HG03457 (cell line): ENCODE measurements around the gene GPR132.
"Not testable (repeated sequence)": the region's sequence is repeated elsewhere in the genome, so short reads cannot be mapped to it uniquely, and the experiment has no call there.

Experiments used
- ATAC-seq: cut with Tn5 transposase; IDR thresholded peaks from one replicate; pipeline ENCODE4 v1.9.1; 2021; ENCODE audit warnings: moderate number of reproducible peaks; ENCODE audit not compliant: unreplicated experiment

GPR132 gene

DNA sequence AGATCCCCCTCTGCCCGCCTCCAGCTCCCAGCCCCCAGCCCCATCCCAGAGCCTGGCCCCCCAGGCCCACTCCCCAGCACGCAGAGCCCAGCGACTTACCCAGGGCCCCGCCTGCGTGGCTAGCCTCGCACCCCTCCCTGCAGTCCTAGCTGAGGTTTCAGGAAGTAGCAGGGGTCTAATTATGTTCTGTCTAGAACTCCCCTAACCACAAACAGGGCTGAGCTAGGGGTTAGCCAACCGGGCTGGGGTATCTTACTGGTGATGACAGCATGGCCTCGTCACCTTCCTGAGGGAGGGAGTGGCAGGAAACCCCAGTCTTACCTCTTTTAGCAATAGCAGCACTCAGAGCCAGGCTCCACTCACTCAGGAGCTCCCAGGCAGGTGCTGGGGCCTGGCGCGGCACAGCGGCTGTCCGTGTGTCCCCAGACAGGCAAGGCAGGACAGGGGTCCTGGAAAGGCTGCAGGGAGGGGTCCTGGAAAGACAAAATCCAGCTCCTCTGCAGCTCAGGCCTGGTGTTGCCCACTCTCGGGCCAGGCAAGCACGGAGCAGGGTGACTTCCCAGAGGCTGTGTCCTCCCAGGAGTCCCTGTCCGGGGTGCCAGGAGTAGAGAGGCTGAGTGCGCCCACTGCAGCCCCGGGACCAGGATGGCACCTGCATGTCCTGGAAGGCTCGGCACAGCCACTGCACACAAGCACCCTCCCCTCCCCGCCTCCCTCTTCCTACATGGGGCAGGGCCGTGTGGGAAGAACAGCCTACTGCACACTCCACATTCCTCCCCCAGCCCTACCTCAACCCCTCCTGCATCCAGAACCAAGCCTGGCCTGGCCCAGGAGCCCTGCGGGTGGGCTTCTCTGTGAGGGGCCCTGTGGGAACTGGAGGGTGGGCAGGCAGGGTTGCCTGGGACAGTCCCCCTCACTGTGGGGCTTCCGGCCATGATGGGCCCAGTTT, at the start of gene GPR132:
Gene GPR132 (minus strand): TSS at position 151 of the 949 bp plus-strand sequence. CDS start 10,010 bp downstream, outside the sequence.
- peak; percentile 32 for ATAC-seq

DNA sequence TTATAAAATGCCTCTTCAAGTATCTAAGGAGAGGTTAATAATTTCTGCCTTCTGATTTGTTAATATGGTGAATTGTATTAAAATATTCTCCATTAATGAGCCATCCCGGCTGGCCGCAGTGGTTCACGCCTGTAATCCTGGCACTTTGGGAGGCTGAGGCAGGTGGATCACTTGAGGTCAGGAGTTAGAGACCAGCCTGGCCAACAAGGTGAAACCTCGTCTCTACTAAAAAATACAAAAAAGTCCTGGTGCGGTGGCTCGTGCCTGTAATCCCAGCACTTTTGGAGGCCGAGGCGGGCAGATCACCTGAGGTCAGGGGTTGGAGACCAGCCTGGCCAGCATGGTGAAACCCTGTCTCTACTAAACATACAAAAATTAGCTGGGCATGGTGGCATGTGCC, 44.0 kb upstream of the GPR132 start:
- ATAC-seq, result not testable (repeated sequence)

DNA sequence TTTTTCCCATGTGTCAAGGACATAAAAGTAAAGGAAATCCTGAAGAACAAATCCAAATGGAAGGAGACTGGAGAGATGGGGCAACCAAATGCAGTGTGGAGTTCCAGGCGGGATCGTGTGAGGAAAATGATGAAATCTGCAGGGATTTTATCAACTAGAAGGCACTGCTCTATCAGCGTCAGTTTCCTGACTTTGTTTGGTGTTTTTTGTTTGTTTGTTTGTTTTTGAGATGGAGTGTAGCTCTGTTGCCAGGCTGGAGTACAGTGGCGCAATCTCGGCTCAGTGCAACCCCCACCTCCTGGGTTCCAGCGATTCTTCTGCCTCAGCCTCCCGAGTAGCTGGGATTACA, 43.3 kb upstream of the GPR132 start:
- ATAC-seq, result no peak

- ATAC-seq, result no peak
Measured at GRCh38 chr14:105107781-105108515, 42.7 kb upstream of the GPR132 start.

DNA sequence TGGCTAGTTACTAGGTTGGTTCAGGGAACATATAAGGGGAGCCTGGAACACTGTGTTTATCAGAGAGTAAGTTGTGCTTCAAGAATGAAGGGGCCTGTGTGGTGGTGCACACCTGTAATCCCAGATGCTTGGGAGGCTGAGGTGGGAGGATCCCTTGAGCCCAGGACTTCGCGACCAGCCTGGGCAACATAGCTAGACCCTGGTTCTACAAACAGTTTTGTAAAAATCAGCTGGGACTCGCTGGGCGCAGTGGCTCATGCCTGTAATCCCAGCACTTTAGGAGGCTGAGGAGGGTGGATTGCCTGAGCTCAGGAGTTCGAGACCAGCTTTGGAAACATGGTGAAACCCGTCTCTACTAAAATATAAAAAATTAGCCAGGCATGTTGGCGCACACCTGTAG, 42.1 kb upstream of the GPR132 start:
- no peak for ATAC-seq

DNA sequence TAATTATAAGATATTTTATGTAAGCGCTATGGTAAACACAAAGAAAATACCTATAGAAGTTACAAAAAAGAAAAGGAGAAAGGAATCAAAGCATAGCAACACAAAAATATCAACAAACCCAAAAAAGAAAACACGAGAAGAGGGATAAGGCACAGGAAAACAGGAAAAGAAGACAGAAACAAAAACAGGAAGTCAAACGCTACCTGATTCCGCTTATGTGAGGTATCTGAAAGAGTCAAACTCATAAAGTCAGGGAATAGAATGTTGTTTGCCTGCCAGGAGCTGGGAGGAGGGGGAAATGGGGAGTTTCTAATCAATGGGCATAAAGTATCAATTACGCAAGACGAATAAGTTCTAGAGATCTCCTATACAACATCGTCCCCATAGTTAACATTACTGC, 39.9 kb upstream of the GPR132 start:
- no peak for ATAC-seq

DNA sequence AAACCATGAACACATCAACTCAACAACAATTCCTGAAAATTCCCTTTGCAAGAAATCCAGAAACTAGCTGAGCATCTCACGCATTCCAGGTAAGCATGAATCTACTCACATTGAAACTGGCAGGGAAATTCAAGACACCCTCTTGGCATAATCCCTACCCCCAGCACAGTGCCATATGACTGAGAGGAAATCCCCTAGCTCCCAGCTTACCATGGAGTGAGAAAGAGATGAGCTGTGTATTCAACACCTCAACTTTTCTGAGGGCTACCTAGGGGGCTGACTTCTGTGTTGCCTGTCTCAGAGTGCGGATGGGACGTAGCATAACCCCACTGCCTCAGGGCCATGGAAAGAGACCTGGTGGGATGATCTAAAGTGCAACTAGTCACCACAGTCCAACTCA, 37.7 kb upstream of the GPR132 start:
- ATAC-seq, result no peak

DNA sequence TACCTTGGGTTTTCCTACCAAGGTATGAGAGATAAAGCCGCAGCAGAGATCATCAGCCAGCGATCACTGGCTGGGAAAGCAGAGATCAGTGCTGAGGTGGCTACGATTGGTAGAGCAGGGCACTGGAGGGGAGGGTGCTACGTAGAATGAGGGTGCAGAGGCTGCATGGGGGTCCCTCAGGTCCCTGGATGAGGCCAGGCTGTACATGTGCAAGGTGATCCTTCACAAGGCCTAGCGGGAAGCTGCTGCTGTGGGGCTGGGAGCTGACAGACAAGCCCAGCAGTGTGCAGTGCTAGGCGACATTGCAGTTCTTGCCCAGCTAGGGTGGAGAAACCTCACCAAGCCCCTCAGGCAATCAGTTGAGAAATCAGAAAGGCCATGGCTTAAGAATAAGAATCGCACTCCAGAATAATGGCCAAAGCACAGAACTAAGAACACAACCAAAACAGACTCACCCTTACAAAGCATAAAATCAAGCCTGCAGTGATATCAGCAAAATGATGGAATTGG, 37.2 kb upstream of the GPR132 start:
- ATAC-seq, result no peak

DNA sequence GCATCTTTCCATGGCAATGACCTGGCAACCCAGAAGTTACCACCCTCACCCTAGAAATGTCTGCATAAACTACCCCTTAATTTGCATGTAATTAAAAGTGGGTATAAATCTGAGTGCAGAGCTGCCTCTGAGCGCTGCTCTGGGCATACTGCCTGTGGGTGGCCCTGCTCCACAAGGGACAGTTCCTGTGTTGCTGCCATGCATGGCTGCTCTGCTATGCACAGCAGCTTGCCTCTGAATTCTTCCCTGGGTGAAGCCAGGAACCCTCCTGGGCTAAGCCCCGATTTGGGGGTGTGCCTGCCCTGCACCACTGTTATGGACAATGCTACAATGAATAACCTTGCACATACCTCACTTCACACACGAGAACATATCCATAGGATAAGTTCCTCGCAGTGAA, 35.7 kb upstream of the GPR132 start:
- no peak for ATAC-seq

GRCh38 chr14:105099778-105100177, 34.5 kb upstream of the GPR132 start:
- no peak for ATAC-seq

GRCh38 chr14:105098316-105098715, 33.1 kb upstream of the GPR132 start:
- ATAC-seq, result no peak

DNA sequence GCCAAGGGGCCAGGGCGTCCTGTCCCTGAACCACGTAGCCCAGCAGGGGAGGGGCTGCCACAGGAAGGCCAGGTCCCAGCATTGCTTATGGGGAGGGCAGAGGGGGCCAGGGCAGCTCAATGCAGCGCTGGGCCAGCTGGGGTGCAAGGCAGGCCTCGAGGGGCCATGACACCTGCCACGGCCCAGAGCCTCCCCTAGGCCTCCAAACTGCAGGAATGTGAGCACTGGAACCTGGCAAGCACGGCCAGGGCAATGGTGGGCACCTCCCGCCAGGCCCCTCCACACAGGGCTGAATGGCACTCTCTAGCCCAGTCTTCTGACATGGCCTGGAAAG, 32.5 kb upstream of the GPR132 start:
- ATAC-seq, result no peak

GRCh38 chr14:105096206-105096875, 31.1 kb upstream of the GPR132 start:
- ATAC-seq, result no peak

DNA sequence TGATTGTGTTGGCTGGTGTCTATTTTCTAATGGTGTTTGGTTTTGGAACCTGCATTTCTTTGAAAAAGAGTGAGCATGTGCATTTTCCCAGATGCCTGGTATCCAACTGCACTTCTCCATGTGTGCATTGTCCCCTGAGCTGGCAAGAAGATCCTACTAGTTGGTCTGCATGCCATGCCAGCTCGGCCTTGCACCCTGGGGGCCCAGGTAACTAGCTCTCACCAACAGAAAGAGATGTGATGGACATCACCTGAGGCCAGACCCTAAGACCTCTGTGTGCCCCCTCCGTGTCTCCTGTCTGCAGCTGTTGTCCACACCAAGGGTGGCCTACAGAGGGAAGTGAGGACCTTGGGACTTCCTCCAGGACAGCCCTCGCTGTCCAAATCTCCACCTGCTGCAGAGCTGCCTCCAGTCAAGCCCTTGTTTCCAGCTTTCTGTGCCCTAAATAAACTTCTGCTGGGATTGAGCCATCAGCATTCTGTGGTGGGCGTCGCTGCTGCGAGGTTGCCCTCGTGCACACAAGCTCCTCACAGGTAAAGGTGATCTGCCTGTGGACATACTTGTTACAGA, 30.1 kb upstream of the GPR132 start:
- no peak for ATAC-seq

- no peak for ATAC-seq
Measured at GRCh38 chr14:105094193-105094907, 29.1 kb upstream of the GPR132 start.

DNA sequence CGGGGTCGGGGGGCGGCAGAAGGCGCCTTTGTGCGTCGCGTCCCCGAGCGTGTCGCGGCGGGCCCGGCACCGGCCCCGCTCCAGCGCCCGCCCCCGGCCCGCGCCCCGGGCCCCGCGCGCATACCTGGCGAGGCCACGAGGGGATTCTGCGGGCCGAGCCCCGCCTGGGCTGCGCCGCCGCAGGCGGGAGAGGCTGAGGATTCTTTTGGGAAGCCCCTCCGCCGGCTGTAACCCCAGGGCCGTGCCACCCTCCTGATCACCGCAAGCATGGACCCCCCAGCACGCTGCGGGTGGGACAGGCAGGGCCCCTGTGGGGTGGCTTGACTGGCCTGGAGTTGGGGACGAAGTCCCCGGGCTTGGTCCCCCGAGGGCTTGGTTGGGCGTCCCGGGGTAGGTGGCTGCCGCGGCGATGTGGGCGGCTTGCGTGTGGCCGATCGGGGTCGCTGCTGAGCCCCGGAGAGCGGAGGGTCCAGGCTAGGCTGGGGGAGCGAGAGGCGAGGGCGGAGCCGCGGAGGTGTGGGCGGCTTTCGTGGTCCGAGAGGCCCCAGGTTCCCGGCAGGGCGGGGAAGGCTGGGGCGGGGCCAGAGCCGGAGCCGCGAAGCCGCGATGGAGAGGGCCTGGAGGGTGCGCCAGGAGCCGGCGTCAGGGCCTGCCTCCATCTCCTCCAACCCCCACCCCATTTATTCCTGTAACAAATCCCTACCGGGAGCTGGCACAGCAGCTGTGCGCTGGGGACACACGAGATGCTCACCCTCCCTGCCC, 28.4 kb upstream of the GPR132 start:
- ATAC-seq, result no peak

- no peak for ATAC-seq
Measured at GRCh38 chr14:105093038-105093430, 27.8 kb upstream of the GPR132 start.

GRCh38 chr14:105092171-105093037, 27.2 kb upstream of the GPR132 start:
- no peak for ATAC-seq
